CD1c-positive myeloid dendritic cell (primary cell): ENCODE data around the gene SYCN.
A peak's percentile ranks its signal among the peaks of the same experiment; 100 is the strongest.
"Not testable (repeated sequence)": the region's sequence is repeated elsewhere in the genome, so short reads cannot be mapped to it uniquely, and the experiment has no call there.

Source experiments
- DNase-seq: peaks from one replicate; pipeline ENCODE4 v3.0.0-alpha.2; 2016; ENCODE audit errors: extremely low spot score

SYCN gene

DNA sequence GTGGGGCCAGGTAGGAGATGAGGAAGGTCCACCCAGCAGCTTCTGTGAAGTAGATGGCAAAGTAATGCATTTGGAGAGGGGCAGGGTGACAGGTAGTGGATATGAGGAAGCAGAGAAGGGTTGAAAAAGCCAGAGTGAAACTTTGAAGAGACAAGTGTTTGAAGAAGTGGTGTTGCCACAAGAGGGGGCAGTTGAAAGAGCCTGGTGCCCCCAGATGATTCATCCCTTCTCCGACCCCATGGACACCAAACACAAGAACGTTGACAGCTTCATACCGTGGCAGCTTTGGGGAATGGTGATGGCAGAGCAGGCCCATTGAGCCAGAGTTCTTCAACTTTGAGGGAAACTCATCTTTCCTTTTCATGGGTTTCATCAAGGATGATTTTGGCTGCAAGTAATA lies 20.8 kb upstream of the SYCN start:
- no peak for DNase-seq

DNA sequence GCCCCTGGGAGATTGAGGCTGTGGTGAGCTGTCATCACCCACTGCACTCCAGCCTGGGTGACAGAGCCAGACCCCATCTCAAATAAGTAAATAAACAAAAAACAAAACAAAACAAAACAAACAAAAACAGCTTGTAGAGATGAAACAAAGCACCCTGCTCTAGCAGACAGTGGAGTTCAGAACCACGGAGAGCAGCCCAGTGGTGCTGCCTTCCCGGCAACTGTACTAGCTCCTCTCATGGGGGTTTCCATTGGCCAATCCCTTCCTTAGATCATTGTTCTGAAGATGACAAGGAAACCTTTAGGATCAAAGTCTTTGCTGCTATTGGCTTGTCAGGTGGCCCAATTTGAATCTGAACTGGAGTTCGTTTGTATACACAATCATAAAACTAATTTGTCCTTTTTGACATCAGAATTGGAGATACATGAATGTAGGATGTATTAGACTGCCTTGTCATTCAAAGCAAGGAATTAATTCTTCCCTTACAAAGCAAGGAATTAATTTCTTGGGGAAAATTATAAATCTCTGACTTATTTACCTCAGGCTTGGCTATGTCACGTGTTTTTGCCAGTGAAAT lies 19.7 kb upstream of the SYCN start:
- DNase-seq = peak; percentile 10

DNA sequence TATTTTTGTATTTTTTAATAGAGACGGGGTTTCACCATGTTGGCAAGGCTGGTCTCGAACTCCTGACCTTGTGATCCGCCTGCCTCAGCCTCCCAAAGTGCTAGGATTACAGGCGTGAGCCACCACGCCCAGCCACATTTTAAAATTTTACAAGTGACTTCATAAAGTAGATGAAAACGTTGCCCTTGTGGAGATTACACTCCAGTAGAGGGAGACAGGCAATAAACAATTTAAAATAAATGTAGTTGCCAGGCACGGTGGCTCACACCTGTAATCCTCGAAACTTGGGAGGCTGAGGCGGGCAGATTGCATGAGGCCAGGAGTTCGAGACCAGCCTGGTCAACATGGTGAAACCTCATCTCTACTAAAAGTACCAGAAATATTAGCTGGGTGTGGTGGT lies 15.0 kb upstream of the SYCN start:
- DNase-seq = not testable (repeated sequence)

DNA sequence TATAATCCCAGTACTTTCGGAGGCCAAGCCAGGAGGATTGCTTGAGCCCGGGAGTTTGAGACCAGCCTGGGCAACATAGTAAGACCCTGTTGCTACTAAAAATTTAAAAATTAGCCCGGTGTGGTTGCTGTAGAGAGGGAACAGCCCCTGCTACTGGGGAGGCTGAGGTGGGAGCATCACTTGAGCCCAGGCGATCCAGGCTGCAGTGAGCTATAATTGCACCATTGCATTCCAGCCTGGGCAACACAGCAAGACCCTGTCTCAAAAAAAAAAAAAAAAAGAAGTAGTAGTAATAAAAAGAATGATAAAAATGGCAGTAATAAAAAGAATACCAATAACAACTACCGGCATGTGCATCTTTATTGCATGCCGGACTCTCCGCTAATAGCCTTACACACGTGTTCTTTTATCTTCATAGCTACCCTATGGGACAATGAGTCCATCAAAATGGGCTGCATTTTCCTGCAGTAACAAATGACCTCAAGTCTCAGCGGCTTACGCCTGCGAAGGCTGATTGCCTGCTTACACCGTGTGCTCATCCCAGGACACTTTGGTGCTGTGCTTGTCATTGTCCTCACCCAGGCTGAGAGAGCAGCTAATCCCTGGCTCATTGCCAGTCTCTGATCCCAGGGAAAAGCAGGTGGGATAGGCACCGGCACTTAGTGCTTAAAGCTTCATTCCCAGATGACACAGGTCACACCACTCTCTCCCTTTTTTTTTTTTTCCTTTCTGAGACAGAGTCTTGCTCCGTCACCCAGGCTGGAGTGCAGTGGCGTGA lies 14.4 kb upstream of the SYCN start:
- no peak for DNase-seq

DNA sequence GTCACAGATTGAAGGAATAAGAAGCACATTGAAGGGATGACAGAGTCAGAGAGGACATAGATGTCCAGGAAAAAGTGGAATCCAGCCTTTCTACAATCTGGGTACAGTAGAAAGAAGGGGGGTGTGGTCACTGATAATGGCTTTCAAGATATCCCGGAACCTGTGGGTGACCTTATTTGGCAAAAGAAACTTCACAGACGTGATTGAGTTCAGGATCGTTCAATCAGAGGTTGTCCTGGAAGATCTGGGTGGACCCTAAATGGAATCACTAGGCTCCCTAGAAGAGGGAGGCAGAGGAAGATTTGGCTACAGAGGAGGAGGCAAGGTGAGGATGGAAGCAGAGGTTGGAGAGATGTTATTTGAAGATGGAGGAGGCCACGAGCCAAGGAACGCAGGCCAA lies 13.0 kb upstream of the SYCN start:
- no peak for DNase-seq

DNA sequence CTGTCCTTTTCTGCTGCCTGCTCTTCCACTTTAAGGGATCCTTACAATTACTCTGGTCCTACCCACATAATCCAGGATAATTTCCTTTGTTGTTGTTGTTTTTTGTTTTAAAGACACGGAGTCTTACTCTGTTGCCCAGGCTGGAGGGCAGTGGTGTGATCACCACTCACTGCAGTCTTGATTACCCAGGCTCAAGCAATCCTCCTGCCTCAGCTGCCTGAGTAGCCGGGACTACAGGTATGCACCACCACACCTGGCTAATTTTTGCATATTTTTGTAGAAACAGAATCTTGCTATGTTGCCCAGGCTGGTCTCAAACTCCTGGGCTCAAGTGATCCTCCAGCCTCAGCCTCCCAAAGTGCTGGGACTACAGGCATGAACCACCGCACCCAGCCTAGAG lies 11.3 kb upstream of the SYCN start:
- DNase-seq = not testable (repeated sequence)

DNA sequence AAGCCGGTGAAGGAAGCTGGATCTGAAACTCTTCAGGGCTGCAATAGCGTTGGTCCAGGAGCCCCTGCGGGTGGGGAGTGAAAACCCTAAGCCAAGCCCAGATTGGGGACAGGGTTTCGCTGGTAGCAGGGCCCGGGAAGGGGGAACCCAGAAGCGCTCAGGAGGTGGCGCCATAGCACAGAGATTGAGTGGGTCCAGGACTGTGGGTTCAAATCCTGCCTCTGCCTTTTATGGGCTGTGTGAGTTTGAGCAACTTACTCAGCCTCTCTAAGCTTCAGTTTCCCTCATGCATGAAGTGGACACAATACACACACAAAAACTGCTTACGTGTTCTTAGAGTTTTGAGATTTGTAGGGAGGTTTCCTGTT lies 8.3 kb upstream of the SYCN start:
- peak; percentile 66 for DNase-seq

DNA sequence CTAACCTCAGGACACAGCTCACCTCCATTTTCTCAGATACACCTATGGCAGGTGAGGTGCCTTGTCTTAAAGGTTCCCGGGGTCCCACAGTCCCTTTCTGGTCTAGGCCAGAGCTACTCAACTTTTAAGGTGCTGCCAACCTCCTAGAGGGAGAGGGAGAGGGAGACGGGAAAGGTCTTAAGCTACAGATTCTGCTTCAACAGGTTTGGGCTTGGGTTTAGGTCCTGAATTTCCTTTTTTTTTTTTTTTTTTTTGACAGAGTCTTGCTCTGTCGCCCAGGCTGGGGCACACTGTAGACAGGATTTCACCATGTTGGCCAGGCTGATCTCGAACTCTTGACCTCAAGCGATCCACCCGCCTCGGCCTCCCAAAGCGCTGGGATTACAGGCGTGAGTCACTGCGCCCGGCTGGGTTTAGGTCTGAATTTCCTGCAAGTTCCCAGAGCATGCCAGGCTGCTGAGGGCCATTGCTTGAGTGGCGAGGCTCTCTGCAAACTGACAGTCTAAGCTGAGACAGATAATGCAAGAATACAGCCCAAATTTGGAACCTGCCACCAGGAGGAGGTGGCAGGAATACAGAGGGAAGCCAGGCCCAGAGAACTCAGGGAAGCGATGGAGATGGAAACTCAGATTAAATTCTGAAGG lies 7.8 kb upstream of the SYCN start:
- no peak for DNase-seq

DNA sequence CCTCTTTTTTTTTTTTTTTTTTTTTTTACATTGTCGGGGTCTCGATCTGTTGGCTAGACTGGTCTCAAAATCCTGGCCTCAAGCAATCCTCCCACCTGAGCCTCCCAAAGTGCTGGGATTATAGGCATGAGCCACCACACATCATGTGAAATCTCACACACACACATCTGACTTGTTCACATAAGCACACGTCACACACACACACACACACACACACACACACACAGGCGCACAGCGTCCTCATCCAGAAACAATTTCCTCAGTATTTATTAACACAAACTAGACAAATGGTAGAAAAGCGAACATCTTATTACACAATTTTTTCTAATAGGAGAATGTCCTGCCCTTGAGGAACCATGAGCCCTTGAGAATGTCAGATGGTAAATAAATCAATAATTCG lies 5.1 kb upstream of the SYCN start:
- DNase-seq = no peak

DNA sequence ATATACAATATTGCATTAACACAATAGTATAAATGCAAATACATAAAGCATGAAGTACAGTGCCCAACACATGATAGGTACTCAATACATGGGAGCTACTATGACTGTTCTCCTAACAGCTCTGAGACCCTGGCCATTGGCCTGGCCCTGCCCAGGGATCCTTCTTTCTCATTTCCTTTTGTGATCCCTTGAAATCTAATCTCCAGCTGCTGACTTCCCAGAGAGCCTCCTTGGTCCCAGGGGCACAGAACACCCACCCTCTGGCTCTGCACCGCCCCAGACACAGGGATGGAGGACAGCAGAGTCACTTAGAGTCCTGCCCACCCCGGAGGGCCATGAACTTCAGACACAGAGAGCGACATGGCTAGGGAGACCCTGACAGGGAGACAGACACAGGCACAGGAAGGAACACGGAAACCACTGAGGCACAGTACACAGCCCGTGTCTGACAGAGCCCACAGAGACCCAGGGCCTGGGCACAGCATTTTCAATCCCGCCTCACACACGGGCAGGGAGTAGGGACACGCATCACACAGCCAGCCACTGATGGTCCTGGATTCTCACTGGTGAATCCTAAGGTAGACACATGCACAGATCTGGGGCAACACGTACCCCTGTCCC lies 4.2 kb upstream of the SYCN start:
- DNase-seq = no peak

DNA sequence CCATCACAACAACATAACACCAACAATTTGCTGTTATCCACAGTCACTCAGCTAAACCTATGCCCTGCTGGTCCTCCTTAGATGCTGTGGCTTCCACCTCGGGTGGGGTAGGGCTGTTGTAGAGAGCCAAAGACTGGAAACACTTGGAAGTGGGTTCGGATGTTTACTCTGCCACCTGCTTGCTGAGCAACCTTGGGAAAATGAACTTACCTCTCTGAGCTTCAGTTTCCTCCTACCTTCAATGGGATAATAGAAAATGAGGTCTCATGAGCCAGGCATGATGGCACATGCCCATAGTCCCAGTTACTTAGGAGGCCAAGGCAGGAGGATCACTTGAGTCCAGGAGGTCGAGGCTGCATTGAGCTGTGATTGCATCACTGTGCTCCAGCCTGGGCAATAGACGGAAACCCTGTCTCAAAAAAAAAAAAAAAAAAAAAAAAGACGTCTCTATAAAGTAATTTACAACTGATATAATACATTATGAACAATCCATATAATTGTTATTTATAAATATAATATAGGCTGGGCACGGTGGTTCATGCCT lies 3.3 kb upstream of the SYCN start:
- DNase-seq = no peak

DNA sequence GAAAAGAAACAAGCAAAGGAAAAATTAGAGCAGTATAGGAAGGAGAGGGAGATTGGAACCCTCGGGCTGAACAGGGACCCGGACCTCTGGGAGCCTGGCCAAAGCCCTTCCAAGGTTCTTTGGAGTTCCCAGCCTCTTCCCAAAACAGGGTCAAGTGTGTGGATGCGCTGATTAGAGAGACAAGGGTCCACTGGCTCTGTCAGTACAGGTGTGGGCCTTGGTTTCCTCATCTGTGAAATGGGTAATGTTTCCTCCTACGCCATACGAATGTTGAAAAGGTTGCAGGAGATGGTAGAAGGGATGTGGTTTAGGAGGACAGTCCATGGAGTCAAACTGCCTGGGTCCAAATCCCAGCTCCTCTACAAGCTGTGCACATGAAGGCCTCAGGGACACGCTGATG lies 2.1 kb upstream of the SYCN start:
- no peak for DNase-seq

DNA sequence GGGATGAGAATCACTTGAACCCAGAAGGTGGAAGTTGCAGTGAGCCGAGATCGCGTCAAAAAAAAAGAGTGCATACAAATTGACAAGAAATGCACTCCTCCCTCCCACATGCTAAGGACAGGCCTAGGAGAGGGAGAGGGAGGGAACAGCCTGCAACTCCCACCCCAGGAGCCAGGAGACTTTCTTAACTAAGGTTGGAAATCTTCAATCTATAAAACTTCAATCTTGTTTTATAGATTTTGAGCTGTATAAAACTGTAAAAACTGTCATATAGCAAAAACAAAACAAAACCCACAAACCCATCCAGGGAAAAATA lies 1.3 kb upstream of the SYCN start:
- DNase-seq = no peak

DNA sequence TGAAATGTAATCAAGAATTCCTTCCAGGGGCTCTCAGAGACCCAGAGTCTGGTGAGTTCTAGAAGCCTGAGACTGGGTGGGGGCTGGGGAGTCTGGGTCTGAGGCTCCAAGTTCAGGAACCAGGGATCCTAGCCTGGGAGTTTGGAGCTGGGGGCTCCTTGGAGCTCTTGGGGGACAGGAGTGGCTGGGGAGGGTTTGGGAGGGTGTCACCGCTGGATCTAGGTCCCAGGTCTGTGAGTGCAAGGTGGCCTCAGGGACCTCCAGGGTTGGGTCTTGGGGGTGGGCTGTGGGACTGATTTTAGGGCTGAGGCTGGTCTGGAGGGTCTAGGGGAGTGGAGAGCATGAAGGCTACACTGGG lies 1.1 kb downstream of the SYCN start:
- DNase-seq = no peak

DNA sequence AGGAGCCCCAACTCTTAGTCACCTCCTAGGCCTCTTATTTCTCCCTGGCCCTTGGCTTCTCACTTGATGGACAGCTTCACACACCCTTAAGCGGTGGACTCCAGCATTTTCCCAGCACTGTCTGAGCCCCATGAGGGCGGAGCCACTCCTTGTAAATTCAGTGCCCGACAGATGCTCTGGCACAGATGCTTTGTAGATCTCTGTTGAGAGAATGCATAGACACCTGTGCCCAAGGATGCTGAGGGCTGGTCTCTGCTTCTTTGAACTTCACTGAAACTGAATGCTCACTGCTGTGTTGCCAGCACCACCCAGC lies 3.3 kb downstream of the SYCN start:
- DNase-seq = no peak

DNA sequence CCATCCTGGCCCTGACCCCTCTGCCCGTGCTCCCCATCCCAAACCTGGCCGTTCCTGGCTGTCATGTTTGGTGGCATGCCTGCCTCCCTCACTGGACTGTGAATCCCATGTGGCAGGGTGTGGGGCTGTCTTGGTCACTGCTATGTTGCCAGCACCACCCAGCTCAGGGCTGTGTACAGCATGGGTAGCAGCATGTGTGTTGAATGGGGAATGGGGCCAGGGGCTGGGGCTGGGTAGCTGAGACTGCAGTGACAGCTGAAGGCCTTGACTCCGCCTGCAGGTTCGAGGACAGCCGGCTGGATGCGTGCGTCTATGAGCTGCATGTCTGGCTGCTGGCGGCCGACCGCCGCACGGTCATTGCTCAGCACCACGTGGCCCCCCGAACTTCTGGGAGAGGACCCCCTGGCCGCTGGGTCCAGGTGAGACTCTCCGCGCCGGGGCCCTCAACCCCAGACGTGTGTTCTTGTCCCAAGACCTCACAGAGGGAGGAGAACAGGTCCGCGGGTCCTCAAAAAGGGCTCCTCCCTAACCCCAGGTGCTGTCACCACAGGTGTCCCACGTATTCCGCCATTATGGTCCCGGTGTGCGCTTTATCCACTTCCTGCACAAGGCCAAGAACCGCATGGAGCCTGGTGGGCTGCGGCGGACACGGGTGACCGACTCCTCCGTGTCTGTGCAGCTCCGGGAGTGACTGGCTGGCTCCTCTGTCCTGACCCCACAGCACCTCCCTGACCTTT lies 3.8 kb downstream of the SYCN start:
- no peak for DNase-seq

DNA sequence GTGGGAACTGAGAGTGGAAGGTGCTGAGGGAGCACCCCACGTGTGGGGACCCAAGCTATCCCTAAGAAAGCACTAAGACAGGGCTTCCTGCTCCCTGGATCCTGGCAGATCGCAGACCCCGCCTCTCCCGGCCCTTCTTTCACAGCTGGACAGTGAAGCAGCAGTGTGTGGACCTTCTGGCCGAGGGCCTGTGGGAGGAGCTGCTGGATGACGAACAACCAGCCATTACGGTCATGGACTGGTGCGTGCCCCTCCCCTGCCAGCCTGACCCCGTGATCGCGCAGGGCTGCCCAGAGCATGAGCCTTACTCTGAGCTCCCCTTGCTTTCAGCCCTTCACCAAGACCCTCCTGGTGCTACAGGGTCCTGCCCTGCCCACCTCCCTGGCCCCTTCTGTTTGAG lies 5.0 kb downstream of the SYCN start:
- DNase-seq = no peak

DNA sequence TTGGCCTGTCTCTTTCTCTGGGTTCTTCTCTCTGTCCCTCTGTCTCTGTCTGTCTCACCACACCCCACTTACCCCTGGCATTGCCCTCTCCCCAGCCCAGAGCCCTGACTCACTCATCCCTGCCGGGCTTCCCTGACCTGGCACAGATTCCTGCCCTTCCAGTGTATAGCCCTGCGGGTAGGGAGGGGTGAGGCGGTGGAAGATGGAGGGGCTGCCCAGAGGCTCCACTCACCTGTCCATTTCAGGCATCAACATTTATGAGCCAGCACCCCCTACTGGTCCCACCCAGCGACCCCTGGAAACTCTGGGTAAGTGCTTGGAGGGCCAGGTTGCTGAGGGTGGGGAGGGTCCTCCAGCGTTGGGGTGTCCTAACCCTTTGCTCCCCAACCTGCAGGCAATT lies 6.3 kb downstream of the SYCN start:
- no peak for DNase-seq

DNA sequence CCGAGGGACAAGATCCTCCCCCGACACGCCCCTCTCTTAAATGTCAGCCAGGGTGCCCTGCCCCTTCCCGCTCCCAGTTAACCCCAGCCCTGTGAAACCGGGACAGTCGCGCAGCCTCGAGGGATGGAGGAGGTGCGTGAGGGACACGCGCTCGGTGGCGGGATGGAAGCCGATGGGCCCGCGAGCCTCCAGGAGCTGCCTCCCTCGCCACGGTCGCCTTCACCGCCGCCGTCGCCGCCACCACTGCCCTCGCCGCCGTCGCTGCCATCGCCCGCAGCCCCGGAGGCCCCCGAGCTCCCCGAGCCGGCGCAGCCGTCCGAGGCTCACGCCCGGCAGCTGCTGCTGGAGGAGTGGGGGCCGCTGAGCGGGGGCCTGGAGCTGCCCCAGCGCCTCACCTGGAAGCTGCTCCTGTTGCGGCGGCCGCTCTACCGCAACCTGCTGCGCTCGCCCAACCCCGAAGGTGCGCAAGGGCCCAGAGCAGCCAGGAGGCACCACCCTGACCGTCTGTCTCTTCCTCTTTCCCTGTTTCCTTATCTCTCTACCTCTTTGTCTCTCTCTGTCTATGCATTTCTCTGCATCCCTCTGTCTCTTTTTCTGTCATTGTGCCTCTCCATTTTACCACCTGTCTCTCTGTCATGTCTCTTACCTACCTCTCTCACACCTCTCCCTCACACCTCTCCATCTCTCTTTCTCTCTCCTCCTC lies 7.1 kb downstream of the SYCN start, which contains the start of gene NCCRP1:
Gene NCCRP1, plus strand, starts transcription at position 105 of the 703 bp plus-strand sequence. Its CDS starts 19 bp downstream, at position 124.
- no peak for DNase-seq

DNA sequence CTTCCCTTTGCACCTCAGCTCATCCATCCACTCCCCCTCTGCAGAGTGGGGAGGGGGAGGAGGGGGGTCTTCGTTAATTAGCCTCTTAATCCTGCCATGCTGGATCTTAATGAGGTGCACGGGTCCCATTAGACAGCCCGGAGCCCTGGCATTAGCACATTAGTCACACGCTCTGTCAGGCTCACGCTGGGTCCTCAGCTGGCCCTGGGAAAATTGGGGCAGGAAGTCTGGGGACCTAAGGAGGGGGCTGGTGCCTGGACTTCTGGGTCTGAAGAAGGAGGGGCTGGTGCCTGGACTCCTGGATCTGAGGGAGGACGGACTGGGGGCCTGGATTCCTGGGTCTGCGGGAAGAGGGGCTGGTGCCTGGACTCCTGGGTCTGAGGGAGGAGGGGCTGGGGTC lies 7.7 kb downstream of the SYCN start:
- no peak for DNase-seq

DNA sequence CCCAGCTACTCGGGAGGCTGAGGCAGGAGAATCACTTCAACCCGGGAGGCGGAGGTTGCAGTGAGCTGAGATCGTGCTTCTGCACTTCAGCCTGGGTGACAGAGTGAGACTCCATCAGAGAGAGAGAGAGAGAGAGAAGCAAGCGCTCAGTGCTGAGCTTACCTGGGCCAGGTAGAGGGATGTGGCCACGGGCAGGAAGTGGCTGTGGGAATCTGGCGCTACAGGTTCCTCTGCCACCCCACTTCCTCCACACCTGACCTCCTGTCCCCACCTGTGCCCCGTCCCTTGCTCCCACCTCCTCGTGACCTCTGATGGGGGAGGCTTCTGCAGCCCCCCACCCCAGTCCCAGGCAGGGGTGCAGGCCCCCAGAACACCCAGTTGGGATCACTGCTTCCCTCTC lies 8.3 kb downstream of the SYCN start:
- no peak for DNase-seq
